Endothelial cell of umbilical vein (primary cell): ENCODE data around the gene CPA2.

ENCODE experiments used
- CTCF ChIP-seq, 2 donors: IDR thresholded peaks; 1 replicate in 1 of 2; 2 replicates in 1 of 2; pipeline ENCODE4 v1.5.1; 2011; ENCODE audit warnings: low read length in 2 of 2, mild to moderate bottlenecking in 2 of 2, moderate library complexity in 2 of 2, control low read depth in 1 of 2, inconsistent platforms in 1 of 2, low read depth in 1 of 2; ENCODE audit not compliant: insufficient read depth in 1 of 2; ENCODE audit errors: extremely low read depth in 1 of 2
- EZH2 ChIP-seq: IDR thresholded peaks from 2 replicates; pipeline ENCODE4 v1.6.1; 2012; ENCODE audit warnings: borderline replicate concordance, low read depth, mild to moderate bottlenecking, moderate library complexity, low read length, inconsistent platforms; ENCODE audit not compliant: severe bottlenecking
- FOS ChIP-seq: IDR thresholded peaks from 2 replicates; pipeline ENCODE4 v1.6.1; 2011; ENCODE audit warnings: mild to moderate bottlenecking, low read length, moderate library complexity, borderline replicate concordance; ENCODE audit not compliant: insufficient read depth
- GATA2 ChIP-seq: IDR thresholded peaks from 2 replicates; pipeline ENCODE4 v1.7.0; 2011; ENCODE audit warnings: low read depth, mild to moderate bottlenecking, moderate library complexity, mixed read lengths, low read length; ENCODE audit not compliant: insufficient read length, insufficient read depth
- JUN ChIP-seq: IDR thresholded peaks from 2 replicates; pipeline ENCODE4 v1.6.1; 2011; ENCODE audit warnings: borderline replicate concordance, low read depth; ENCODE audit not compliant: insufficient read length, insufficient read depth
- MAX ChIP-seq: IDR thresholded peaks from 2 replicates; pipeline ENCODE4 v1.6.1; 2011; ENCODE audit not compliant: insufficient read depth, insufficient read length
- MYC ChIP-seq: IDR thresholded peaks from one replicate; pipeline ENCODE4 v1.6.1; 2011; ENCODE audit warnings: mild to moderate bottlenecking, low read depth, low read length
- POLR2A ChIP-seq: IDR thresholded peaks from 2 replicates; pipeline ENCODE4 v1.6.1; 2012; ENCODE audit warnings: low read depth, mild to moderate bottlenecking, control low read depth, low read length
- POLR2AphosphoS5 ChIP-seq: IDR thresholded peaks from 2 replicates; pipeline ENCODE4 v1.6.1; 2012; ENCODE audit warnings: low read depth, mild to moderate bottlenecking, control low read depth, low read length, moderate library complexity; ENCODE audit not compliant: insufficient read depth

- TF ChIP-seq EZH2 (no peak), POLR2A (no peak), MAX (no peak), CTCF (IDR thresholded peaks at IDR 0.05; ENCODE audit: extremely low read depth in 1 of 2, insufficient read depth in 1 of 2, low read depth in 1 of 2, low read length in 2 of 2) (no peak), POLR2AphosphoS5 (no peak), MYC (no peak), FOS (no peak), JUN (no peak), GATA2 (no peak)
Measured at GRCh38 chr7:130333832-130334231, 67.2 kb downstream of the CPA2 start.
